Eye (tissue), 1 donor: ENCODE data around the gene SIPA1L3.
A peak's percentile ranks its signal among the peaks of the same experiment; 100 is the strongest.

Experiments used
- DNase-seq: peaks from one replicate; pipeline ENCODE4 v3.0.0-alpha.2; 2015

Gene SIPA1L3

GRCh38 chr19:38250428-38250820 is 343.4 kb downstream of the SIPA1L3 start:
- no peak for DNase-seq

GRCh38 chr19:38250821-38251563 is 344.0 kb downstream of the SIPA1L3 start:
- DNase-seq, result peak; percentile 61

GRCh38 chr19:38251564-38252051 is 344.6 kb downstream of the SIPA1L3 start:
- no peak for DNase-seq

GRCh38 chr19:38252385-38252784 is 345.4 kb downstream of the SIPA1L3 start:
- no peak for DNase-seq

- DNase-seq, result no peak
Measured at GRCh38 chr19:38252941-38253691, 346.1 kb downstream of the SIPA1L3 start.

GRCh38 chr19:38253788-38254187 is 346.8 kb downstream of the SIPA1L3 start:
- DNase-seq, result no peak

- peak; percentile 68 for DNase-seq
Measured at GRCh38 chr19:38255383-38256014, 348.5 kb downstream of the SIPA1L3 start.
